Chondrocyte (in vitro differentiated cells): ENCODE results near the gene YES1. TPM values are rescaled to one million over a fixed set of nuclear protein-coding genes. Genes with fewer than 3 reads are reported as not detected.
"Not testable (repeated sequence)": the region's sequence is repeated elsewhere in the genome, so short reads cannot be mapped to it uniquely, and the experiment has no call there.

ENCODE experiments used
- DNase-seq: peaks from one replicate; pipeline ENCODE4 v3.0.0; 2021; ENCODE audit warnings: mixed read lengths, low spot score
- H3K27ac Mint-ChIP-seq: one replicate; pipeline ENCODE4 v1.8.0; 2021; ENCODE audit warnings: mild to moderate bottlenecking, moderate library complexity, mixed read lengths; ENCODE audit not compliant: unreplicated experiment
- H3K27me3 Mint-ChIP-seq: 2 replicates; pipeline ENCODE4 v1.8.0; 2021; ENCODE audit warnings: low read depth, mixed read lengths
- H3K36me3 Mint-ChIP-seq: 2 replicates; pipeline ENCODE4 v1.8.0; 2021; ENCODE audit warnings: low read depth, mixed read lengths
- H3K4me1 Mint-ChIP-seq: 2 replicates; pipeline ENCODE4 v1.8.0; 2021; ENCODE audit warnings: low read depth, mild to moderate bottlenecking, mixed read lengths
- H3K4me3 Mint-ChIP-seq: one replicate; pipeline ENCODE4 v1.8.0; 2021; ENCODE audit warnings: mild to moderate bottlenecking, moderate library complexity, mixed read lengths; ENCODE audit not compliant: unreplicated experiment
- H3K9me3 Mint-ChIP-seq: 2 replicates; pipeline ENCODE4 v1.8.0; 2021; ENCODE audit warnings: low read depth, mixed read lengths
- total RNA-seq: library from RNA; stranded (reverse); gene quantifications from 3 replicates; pipeline ENCODE4 v1.2.1, GENCODE V29; 2021
- TF ChIP-seq, protein P1 (sequence below): fragments of 200-600 bp; sonication (generic); IDR thresholded peaks from 2 replicates; pipeline ENCODE4 v1.5.0; 2021; ENCODE audit warnings: antibody characterized with exemption, mild to moderate bottlenecking, moderate library complexity

Gene YES1
- total RNA-seq, 1 donor from 2014 or later = 38.0 TPM

DNA sequence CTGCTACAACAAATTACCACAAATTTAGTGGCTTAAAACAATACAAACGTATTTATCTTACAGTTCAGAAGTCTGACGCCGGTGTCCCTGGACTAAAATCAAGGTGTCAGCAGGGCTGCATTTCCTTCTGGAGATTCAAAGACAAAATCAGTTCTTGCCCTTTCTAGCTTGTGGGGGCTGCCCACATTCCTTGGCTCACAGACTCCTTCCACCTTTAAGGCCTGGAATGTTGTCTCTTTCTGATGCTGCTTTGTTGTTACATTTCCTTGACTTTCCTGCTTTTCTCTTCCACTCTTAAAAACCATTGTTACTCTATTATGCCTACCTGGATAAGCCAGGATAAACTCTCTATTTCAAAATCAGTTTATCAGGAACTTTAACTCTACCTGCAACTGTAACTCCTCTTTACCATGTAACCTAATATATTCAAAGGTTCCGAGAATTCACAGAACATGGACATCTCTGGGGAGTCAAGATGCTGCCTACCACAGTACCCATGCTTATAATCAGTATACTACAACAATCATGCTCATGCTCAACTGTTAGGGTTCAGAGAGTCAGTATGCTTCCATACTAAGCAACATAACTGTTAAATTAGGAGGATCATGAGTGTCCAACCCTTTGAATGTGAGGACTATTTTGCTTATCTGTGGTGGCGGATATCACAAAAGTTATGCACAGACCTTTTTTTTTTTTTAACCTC, 27.4 kb downstream of the YES1 start:
- Mint-ChIP-seq H3K9me3 (no peaks in the 10 kb centered on the region), H3K4me3 (no peak overlapping the region), H3K27ac (no peak overlapping the region), H3K4me1 (peaks cover 1% of the 10 kb centered on the region), H3K27me3 (no peaks in the 10 kb centered on the region), H3K36me3 (no peaks in the 10 kb centered on the region)
- TF ChIP-seq, protein P1, sequence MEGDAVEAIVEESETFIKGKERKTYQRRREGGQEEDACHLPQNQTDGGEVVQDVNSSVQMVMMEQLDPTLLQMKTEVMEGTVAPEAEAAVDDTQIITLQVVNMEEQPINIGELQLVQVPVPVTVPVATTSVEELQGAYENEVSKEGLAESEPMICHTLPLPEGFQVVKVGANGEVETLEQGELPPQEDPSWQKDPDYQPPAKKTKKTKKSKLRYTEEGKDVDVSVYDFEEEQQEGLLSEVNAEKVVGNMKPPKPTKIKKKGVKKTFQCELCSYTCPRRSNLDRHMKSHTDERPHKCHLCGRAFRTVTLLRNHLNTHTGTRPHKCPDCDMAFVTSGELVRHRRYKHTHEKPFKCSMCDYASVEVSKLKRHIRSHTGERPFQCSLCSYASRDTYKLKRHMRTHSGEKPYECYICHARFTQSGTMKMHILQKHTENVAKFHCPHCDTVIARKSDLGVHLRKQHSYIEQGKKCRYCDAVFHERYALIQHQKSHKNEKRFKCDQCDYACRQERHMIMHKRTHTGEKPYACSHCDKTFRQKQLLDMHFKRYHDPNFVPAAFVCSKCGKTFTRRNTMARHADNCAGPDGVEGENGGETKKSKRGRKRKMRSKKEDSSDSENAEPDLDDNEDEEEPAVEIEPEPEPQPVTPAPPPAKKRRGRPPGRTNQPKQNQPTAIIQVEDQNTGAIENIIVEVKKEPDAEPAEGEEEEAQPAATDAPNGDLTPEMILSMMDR = no peak
- no peak for DNase-seq

DNA sequence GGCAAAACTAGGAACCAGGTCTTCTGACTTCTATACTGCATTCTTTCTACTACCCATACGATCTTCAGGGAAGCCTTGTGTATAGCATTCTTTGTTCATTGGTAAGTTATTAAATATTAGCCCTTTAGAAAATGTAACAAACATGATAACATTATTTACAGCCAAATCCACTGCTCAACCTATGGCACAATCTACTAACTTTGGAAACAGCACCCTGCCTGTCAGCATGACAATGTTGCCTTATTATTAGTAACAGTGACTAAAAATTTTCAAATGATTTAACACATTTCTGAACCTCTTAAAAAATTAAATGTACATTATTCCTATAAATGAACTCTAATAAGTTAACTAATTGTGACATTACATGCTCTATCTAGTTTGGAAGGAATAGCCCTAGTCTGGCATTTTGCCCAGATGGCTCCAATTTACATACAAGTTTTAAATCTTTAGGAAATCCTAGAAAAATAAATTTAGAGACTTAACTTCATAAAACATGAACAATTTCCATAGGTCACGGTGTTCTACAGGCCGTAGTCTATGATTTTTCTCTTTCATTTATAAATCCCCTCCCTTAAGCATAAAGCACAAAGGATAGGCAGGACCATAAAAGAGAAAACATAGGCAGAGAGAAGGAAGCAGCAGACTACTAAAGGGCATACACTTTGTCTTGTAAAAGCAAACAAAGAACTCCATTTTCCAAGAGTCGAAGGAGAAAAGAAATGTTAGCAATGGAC, 33.7 kb downstream of the YES1 start:
- TF ChIP-seq, protein P1 = no peak
- Mint-ChIP-seq H3K27me3 (no peaks in the 10 kb centered on the region), H3K27ac (peak overlapping the region; percentile 46), H3K4me1 (peaks cover 23% of the 10 kb centered on the region), H3K36me3 (no peaks in the 10 kb centered on the region), H3K9me3 (no peaks in the 10 kb centered on the region), H3K4me3 (no peak overlapping the region)
- DNase-seq = no peak

DNA sequence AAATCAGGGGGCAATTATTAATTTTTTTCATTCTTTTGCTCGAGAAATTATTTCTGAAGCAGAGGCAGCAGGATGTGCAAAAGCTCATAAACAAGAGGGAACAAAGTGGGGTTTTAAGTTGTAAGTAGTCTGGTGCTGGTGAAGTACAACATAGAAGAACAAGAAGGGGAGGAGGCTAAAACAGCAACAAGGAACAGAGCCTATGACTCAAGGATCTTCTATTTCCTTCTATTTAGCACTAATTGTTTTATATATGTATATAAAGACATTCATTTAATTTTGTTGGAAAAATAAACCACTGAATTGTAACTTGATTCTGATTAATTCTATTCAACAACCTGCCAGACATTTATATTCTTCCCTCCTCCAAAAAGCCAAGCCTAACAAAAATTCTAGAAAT, 35.0 kb downstream of the YES1 start:
- Mint-ChIP-seq H3K4me3 (no peak overlapping the region), H3K27ac (no peak overlapping the region), H3K9me3 (no peaks in the 10 kb centered on the region), H3K36me3 (no peaks in the 10 kb centered on the region), H3K4me1 (peaks cover 23% of the 10 kb centered on the region), H3K27me3 (no peaks in the 10 kb centered on the region)
- TF ChIP-seq, protein P1 = no peak
- no peak for DNase-seq

DNA sequence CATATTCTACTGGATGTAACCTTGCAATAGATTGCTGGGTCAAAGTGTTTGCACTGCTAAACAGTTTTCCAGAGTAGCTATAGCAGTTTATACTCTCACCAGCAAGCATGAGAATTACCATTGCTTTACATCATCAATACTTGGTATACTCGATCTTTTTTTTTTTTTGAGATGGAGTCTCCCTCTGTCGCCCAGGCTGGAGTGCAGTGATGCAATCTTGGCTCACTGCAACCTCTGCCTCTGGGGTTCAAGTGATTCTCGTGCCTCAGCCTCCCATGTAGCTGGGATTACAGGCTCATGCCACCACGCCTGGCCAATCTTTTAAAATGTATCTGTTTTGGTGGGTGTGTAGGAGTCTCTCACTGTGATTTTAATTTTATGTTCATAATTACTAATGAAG, 36.0 kb downstream of the YES1 start:
- H3K27me3 Mint-ChIP-seq, H3K27ac Mint-ChIP-seq, H3K4me3 Mint-ChIP-seq, DNase-seq, H3K36me3 Mint-ChIP-seq, H3K9me3 Mint-ChIP-seq: not testable (repeated sequence)
- H3K4me1 Mint-ChIP-seq = peaks cover 23% of the 10 kb centered on the region

DNA sequence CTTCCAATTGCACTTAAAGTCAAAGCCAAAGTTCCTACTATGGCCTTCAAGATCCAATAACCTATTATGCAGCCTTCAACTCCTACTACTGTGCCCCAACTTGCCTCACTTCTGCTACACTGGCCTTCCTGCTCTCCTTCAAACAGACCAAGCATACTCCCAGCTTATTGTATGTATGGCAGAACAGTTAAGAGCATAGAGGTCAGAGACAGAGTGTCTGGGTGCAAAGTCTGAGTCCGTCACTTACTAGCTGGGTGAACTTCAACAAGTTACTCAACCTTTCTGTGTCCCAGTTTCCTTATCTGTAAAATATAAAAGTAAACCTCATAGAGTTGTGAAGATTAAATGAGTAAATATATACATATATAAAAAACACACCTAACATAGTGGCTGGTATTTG, 37.2 kb downstream of the YES1 start:
- TF ChIP-seq, protein P1 = no peak
- H3K4me1 Mint-ChIP-seq = peaks cover 23% of the 10 kb centered on the region
- no peak for DNase-seq

More for the DNA sequence above, 37.2 kb downstream of the YES1 start:
- Mint-ChIP-seq H3K36me3 (no peaks in the 10 kb centered on the region), H3K9me3 (no peaks in the 10 kb centered on the region), H3K4me3 (no peak overlapping the region), H3K27ac (no peak overlapping the region), H3K27me3 (no peaks in the 10 kb centered on the region)
